ENCODE data around the gene HPX. TPM values are rescaled to one million over a fixed set of nuclear protein-coding genes. Genes with fewer than 3 reads are reported as not detected.

Gene HPX
- total and polyA plus RNA-seq, 2 of the 13 experiments (the other 11 are each of a cell fraction or from before 2014, with no cell fraction given), result 9.2 to 57.4 TPM

DNA sequence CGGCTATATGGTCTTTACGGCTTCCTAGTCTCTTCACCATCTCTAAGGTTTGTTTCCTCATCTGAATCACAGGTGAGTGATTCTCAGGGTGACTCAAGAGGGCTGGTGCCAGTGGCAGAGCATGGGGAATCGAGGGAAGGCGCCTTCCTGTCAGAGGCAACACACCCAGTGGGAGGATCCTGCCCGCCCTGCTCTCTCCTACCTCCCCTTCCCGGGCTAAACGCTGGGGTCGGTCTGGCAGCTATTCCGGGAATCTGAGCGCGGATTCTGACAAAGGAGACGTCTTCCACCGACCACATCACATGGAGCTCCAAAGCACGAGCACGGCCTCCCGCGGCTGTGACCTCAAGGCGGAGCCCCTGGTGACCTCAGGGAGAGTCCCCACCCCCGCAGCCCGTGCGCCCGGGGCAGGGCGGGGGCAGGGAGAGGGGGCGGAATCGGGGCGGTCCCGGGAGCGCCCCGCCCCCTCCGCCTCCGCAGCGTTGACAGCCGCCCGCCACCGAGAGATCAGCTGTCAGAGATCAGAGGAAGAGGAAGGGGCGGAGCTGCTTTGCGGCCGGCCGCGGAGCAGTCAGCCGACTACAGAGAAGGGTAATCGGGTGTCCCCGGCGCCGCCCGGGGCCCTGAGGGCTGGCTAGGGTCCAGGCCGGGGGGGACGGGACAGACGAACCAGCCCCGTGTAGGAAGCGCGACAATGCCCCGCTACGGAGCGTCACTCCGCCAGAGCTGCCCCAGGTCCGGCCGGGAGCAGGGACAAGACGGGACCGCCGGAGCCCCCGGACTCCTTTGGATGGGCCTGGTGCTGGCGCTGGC, 50.7 kb downstream of the HPX start, which contains the start of gene SMPD1 (continued):
- peak; percentile 77 for TF ChIP-seq GFI1 (CRISPR knock-in tag; IDR thresholded peaks at IDR 0.05; ENCODE audit: borderline replicate concordance)
- 0 out of 2 replicates have a peak, but pooled peaks have one; percentile 46 for TF ChIP-seq ZNF34 (CRISPR knock-in tag; IDR thresholded peaks at IDR 0.05; ENCODE audit: borderline replicate concordance)
- no peak for TF ChIP-seq ZNF615 (CRISPR knock-in tag; IDR thresholded peaks at IDR 0.05; ENCODE audit: borderline replicate concordance)
- TF ChIP-seq, protein P1, sequence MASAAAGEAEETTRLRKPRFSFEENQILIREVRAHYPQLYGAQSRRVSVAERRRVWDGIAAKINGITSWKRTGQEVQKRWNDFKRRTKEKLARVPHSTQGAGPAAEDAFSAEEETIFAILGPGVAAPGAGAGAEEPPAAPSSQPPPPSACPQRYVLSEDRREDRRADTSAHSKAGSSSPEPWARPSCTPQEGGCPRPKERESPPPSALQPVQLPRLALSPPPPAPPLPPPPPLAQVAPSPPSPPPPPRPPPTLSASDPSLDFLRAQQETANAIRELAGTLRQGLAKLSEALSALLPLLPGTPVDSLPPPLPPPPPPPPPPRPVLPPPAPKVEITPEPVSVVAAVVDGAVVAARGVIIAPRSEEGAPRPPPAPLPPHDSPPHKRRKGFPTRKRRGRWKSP (CRISPR knock-in tag; IDR thresholded peaks at IDR 0.05), result peak; percentile 100
- no peak for TF ChIP-seq LCORL (IDR thresholded peaks at IDR 0.05)
- peak; percentile 78; the same call in 1 of the 2 replicates for TF ChIP-seq LCORL (CRISPR knock-in tag; IDR thresholded peaks at IDR 0.05)
- TF ChIP-seq ZNF556 (CRISPR knock-in tag; IDR thresholded peaks at IDR 0.05; ENCODE audit: borderline replicate concordance), result 0 out of 2 replicates have a peak, but pooled peaks have one; percentile 55
- peak; percentile 77; the same call in 1 of the 2 replicates for TF ChIP-seq MEIS2 (CRISPR knock-in tag; IDR thresholded peaks at IDR 0.05)
- peak; percentile 26 for TF ChIP-seq ZEB1 (IDR thresholded peaks at IDR 0.05; ENCODE audit: insufficient replicate concordance, low read depth)
- TF ChIP-seq ZNF703 (CRISPR knock-in tag; IDR thresholded peaks at IDR 0.05; ENCODE audit: borderline replicate concordance), result no peak
- TF ChIP-seq MXD4 (CRISPR knock-in tag; IDR thresholded peaks at IDR 0.05), result peak; percentile 47; the same call in 1 of the 2 replicates
- TF ChIP-seq MED1 (CRISPR knock-in tag; IDR thresholded peaks at IDR 0.05), result no peak
- no peak for TF ChIP-seq ELF3 (CRISPR knock-in tag; IDR thresholded peaks at IDR 0.05)
- TF ChIP-seq, protein P2, sequence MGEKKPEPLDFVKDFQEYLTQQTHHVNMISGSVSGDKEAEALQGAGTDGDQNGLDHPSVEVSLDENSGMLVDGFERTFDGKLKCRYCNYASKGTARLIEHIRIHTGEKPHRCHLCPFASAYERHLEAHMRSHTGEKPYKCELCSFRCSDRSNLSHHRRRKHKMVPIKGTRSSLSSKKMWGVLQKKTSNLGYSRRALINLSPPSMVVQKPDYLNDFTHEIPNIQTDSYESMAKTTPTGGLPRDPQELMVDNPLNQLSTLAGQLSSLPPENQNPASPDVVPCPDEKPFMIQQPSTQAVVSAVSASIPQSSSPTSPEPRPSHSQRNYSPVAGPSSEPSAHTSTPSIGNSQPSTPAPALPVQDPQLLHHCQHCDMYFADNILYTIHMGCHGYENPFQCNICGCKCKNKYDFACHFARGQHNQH (CRISPR knock-in tag; IDR thresholded peaks at IDR 0.05), result 0 out of 2 replicates have a peak, but pooled peaks have one; percentile 35
- TF ChIP-seq NFE2L1 (CRISPR knock-in tag; IDR thresholded peaks at IDR 0.05; ENCODE audit: borderline replicate concordance), result 0 out of 2 replicates have a peak, but pooled peaks have one; percentile 58
- TF ChIP-seq ZNF460 (CRISPR knock-in tag; IDR thresholded peaks at IDR 0.05; ENCODE audit: borderline replicate concordance), result no peak
- TF ChIP-seq ZMYM4 (CRISPR knock-in tag; IDR thresholded peaks at IDR 0.05), result peak; percentile 43; the same call in 1 of the 2 replicates
- peak; percentile 58; the same call in 1 of the 2 replicates for TF ChIP-seq ZSCAN21 (CRISPR knock-in tag; IDR thresholded peaks at IDR 0.05; ENCODE audit: borderline replicate concordance)
- TF ChIP-seq ETV6 (CRISPR knock-in tag; conservative IDR thresholded peaks at IDR 0.05), result no peak
- peak; percentile 92; the same call in 1 of the 2 replicates for TF ChIP-seq TGIF2 (CRISPR knock-in tag; IDR thresholded peaks at IDR 0.05)
- peak; percentile 42; the same call in 1 of the 2 replicates for TF ChIP-seq TCF7 (IDR thresholded peaks at IDR 0.05; ENCODE audit: low read depth)
- TF ChIP-seq, protein P3, sequence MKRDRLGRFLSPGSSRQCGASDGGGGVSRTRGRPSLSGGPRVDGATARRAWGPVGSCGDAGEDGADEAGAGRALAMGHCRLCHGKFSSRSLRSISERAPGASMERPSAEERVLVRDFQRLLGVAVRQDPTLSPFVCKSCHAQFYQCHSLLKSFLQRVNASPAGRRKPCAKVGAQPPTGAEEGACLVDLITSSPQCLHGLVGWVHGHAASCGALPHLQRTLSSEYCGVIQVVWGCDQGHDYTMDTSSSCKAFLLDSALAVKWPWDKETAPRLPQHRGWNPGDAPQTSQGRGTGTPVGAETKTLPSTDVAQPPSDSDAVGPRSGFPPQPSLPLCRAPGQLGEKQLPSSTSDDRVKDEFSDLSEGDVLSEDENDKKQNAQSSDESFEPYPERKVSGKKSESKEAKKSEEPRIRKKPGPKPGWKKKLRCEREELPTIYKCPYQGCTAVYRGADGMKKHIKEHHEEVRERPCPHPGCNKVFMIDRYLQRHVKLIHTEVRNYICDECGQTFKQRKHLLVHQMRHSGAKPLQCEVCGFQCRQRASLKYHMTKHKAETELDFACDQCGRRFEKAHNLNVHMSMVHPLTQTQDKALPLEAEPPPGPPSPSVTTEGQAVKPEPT (CRISPR knock-in tag; IDR thresholded peaks at IDR 0.05; ENCODE audit: low read depth), result 0 out of 2 replicates have a peak, but pooled peaks have one; percentile 51
- TF ChIP-seq, protein P4, sequence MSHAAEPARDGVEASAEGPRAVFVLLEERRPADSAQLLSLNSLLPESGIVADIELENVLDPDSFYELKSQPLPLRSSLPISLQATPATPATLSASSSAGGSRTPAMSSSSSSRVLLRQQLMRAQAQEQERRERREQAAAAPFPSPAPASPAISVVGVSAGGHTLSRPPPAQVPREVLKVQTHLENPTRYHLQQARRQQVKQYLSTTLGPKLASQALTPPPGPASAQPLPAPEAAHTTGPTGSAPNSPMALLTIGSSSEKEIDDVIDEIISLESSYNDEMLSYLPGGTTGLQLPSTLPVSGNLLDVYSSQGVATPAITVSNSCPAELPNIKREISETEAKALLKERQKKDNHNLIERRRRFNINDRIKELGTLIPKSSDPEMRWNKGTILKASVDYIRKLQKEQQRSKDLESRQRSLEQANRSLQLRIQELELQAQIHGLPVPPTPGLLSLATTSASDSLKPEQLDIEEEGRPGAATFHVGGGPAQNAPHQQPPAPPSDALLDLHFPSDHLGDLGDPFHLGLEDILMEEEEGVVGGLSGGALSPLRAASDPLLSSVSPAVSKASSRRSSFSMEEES (CRISPR knock-in tag; IDR thresholded peaks at IDR 0.05), result no peak
- TF ChIP-seq SNAI1 (CRISPR knock-in tag; IDR thresholded peaks at IDR 0.05; ENCODE audit: borderline replicate concordance), result no peak

Measured in HepG2 (cell line).